HPDE6-E6E7 (cell line): ENCODE measurements around the gene PLPPR1.
A peak's percentile ranks its signal among the peaks of the same experiment; 100 is the strongest.

Experiments used
- DNase-seq: peaks from one replicate; pipeline ENCODE4 v3.0.0; 2011; ENCODE audit warnings: missing footprints; ENCODE audit errors: extremely low spot score

PLPPR1 gene

DNA sequence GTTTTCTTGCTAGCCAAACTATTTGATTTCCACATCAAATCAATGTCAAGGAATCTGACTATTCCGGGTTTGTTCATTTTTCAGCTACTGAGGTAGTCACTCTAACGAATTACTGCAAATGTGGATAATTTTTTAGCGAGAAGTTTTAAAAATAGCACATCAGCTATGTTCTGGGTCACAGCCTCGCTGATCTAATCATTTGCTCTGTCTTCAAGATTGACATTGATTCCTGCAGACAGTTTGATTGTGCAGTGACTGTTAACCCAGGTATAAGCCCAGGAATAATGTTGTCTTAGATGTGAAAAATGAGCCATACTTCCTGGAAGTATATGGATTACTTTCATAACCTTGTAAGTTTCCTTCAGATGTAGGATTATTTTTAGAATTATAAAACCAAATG is 181.1 kb downstream of the PLPPR1 start:
- DNase-seq = no peak

DNA sequence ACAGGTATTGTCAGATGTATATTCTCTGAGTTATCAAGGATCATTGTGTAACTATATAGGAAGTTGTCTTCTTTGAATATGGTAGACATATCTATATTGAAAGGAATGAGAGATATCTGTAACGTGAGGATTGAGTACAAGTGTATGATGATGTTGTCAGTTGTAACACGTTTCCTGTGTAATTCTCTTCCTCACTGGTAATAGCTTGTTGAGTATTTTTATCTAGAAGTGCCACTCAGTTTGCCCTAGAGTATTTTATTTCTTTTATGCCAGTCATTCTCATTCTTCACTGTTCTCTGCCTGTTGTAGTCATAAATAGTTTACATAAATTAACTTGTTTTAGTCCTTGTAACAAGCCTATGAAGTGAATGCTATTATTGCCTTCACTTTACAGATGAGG is 184.1 kb downstream of the PLPPR1 start:
- no peak for DNase-seq

DNA sequence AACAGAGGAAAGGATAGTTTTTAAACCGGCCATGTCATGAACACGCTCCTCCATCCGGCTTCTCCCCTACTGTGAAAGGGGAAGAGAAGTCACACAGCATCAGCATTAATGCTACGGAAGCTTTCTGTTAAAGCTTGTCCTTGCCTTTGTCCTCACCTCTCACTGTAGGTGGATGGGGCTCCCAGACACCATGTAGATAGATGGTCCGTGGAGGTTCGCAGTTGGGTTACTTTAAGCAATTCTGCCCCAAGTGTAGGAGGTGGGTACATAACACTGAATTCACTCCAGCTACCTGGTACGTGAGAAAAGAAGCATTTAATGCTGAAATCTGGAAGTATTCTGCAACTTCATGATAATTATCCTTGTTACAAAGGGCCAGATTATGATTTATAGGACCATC is 190.5 kb downstream of the PLPPR1 start:
- no peak for DNase-seq

DNA sequence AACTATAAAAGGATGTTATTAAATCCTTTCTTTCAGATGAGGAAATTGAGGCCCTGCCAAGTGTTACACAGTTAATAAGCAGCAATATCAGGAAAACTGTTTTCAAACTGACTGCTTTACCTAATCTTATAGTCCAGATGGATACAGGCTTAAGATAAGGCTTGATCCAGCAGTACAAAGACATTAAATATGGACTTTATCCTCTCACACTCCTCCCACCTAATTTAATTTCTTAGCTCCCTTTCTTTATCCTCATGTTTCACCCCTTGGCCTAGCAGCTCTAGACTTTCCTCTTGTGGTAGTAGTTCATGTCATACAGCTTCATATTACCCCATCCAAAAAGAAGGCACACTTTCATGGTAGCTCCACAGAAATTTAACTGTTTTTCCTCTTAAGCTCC is 191.8 kb downstream of the PLPPR1 start:
- DNase-seq = no peak

DNA sequence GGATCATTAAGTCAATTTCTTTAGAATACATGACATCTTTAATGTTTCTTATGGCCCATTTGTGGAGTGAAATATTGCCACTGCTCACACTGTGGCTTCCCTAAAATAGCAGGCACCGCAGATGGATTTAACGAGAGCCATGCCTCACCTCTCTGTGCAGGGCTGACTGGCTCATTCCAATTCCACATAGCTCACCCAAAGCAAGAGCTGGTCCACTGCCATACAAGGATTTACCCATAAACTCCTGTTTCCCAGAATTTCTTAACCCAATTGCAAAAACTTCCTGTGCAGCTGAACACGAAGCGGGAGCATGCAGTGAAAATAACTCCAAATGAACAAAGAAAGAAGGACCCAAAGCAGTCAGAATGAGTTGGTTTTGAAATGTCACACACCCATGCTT is 196.7 kb downstream of the PLPPR1 start:
- DNase-seq = no peak

DNA sequence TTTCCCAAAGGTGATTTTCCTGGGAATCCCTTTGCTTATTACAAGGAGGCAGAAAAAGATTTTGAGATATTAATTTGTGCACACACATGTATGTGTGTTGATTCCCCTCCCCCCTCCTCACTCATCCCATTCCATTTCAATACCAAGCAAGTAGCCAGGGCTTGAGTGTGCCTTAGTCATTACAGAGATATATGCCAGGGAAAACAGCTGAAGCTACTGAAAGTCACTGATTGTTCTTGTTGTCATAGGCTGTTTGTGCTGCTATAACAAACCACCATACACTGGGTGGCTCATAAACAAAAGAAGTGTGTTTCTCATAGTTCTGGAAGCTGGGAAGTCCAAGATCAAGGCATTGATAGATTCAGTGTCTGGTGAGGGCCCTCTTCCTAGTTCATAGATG is 197.6 kb downstream of the PLPPR1 start:
- no peak for DNase-seq

DNA sequence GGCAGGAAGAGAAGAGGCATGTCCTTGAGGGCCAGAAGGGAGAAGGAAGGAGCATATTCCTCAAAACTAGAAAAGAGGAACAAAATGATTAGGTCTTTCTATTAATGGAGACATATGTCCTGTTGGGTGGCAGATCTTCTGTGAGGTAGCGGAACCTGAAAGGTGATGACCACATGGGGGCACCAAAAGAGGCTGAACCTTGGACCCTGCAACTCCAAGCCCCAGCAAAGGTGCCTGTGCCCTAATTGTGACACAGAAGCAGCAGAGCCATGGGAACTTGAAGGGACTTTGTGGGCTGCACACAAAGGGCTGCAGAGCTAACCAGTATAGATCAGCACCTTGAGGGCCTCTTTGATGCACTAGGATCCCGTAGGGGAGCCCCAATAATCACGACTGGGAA is 198.3 kb downstream of the PLPPR1 start:
- DNase-seq = no peak

DNA sequence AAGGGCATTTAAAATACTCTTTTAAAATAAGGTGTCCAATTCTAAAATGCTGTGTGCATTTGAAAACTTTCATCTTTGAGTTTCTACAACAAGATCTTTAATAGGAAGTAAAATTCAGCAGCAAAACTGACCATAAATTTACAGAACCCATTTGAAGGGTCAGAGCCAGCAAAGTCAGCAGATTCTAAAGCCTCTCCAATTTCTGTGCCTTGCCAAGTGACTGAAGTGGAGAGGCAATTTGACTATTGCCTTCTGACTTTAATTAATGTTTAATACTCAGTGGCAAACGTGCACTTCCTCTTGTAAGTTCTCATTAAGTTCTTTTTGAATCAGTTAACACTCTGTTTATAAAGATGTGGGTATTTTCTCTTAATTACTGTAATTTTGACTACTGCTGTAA is 201.1 kb downstream of the PLPPR1 start:
- DNase-seq = no peak

DNA sequence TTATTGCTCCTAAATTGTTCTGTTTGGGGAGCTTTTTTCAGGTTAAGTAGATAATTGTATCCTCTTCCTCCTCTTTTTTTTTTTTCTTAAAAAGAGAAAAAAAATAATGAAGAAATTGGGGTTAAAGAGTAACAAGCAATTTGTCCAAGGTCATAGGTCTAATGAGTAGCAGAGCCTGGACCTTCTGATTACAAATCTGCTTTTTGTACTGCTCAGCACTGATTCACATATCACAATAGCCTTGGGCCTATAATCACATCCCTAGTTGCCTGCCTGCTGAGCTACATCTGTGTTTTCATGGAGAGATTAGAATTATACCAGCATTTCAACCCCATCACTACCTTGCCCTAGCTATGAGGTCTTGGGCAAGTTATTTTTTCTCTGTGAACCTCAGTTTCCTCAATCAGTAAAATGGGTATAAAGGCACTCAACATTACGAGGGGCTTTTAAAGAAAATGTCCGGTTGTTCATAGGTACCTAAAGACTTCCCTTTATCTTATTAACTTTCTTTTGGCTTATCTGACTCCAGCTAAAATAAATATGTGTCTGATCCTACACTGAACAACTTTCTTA is 204.0 kb downstream of the PLPPR1 start:
- DNase-seq = no peak

DNA sequence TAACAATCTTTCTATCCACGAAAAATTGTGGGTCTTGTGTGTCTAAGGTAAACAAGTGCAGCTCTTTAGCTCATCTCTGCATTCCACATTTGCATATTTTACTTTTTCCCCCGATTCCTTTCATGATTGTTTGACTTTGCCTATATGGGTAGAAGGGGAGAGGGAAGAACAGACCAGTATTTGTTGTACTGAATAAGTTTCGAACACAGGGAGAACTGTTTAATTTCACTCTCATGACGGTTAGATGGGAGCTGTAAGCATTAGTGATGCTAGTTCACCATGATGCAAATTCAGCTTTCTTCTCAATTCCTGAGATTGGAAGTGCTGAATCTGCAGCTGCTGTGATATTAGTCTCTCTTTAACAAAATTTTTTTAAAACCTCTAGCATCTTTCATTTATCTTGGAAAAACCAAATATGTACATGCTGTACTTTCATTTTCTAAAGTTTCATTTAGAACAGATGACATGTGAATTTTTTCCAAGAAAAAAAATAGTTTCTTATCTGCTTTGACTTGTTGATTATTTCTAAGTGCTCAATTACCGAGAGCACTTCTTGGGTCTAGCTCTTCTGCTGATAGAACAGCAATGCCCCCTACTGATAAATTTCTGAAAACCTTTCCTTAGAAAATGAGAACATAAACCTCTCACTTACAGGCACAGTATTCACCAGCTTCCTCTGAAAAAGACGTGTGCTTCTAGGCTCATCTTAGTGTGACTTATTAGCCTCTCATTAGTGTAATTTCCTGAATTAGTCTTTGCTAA is 206.8 kb downstream of the PLPPR1 start:
- peak; percentile 2 for DNase-seq

DNA sequence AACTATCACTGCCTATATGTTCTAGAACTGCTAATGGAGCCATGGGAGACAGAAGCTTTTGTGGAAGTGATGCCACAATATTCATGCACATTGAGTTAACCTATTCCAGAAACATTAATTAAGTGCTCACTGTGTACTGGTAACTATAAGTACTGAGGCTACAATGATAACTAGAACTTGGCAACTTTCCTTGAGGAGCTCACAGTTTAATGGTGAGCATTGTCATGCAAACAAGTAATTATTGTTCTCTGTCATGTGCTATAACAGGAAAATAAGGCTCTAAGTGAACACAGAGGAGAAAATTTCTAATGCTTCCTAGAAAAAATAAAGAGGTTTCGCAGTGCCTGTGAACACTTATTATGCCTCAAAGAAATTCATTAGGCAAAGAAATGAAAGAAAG is 214.1 kb downstream of the PLPPR1 start:
- DNase-seq = no peak

DNA sequence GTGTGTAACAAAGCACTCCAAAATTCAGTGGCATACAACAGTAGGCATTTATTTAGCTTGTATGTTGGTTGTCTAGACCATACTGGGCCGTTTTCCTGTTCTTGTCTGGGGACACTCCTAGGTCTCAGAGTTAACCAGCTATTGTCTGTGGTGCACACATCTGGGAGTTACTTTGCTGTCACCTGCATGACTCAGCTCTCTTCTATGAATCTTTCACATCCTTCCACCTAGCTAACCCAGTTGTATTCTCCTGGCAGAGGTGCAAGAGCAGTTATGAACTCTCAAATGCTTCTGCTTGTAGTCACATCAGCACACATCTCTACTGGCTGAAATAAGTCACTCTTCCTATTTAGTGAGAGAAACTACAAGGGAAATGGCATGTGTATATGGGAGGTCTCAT is 218.2 kb downstream of the PLPPR1 start:
- no peak for DNase-seq

DNA sequence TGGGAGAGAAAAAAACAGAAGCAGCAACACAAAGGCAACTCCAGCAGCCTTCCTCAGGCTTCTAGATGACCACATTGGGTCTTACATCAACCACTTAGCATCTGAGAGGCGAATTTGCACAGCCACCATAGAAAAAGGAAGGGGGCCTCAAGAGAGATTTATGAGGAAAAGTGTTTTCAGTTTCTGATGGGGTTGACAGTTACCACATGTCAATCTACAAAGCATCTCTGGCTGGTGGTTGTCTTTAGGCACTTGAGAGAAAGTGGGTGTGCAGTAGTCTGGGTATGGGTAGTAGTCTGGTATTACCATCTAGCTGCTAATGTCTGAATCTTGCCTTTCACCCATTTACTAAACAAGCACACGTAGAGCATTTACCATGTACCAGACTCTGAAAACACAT is 218.8 kb downstream of the PLPPR1 start:
- no peak for DNase-seq

DNA sequence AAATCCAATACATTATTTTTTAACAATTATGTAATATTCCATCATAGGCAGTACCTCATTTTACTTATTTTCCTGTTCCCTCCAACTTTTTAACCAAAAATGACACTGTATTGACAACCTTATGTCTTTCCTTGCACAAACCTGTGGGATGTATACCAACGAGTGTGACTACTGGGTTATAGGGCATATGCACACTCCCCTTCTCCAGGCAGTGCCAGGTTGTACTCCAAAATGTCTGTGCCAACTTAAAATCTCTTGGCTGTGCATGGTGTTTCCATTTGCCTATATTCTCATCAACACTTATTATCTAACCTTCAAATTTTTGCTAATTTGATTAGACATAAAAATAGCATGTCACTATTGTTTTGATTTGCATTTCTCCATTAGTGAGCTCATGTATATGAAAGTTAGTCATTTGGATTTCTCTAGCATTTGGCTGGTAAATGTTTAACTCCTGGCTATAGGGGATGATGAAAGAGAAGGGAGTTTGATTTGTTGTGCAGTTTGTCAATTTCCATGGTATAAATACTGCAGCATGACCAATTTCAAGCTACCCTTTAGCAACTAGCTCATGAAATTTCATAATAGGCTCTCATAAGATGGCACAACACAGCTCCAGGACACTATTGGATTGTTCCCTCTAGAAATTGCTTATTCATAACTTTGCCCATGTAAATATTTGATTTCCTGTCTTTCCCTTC is 226.4 kb downstream of the PLPPR1 start:
- no peak for DNase-seq

DNA sequence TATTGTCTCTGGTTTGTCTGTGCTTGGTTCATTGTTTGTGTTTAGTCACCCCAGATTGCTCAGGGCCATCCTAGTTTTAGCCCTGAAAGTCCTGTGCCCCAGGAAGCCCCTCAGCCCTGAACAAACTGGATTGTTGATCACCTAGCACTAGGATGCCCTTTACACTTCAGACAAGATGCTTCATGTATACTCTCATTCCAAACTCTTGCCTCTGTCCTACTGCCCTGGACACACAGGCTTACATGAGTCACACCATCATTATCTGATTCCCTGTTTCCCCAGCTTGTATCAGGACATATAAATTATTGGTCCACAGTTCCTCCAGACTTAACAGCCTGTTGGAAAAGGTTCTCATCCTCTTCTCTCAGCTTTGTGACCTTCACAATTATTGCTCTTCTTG is 236.2 kb downstream of the PLPPR1 start:
- no peak for DNase-seq

DNA sequence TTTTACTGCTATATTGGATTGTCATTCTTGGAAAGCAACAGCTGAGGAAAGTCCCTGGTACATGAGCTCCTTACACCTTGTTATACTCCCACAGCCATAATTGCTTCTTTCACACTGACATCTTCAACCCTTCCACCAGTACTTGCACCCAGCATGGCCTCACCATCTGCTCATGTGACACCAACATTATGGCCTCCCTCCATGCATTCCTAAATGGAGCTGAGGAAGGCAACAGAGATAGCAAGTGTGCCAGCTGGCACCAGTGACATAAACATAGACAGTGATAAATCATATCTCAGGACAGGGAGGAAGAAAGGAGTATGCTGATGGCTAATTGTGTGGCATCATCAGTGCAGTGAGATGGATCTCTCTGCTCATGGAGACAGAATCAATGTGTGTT is 236.7 kb downstream of the PLPPR1 start:
- no peak for DNase-seq

DNA sequence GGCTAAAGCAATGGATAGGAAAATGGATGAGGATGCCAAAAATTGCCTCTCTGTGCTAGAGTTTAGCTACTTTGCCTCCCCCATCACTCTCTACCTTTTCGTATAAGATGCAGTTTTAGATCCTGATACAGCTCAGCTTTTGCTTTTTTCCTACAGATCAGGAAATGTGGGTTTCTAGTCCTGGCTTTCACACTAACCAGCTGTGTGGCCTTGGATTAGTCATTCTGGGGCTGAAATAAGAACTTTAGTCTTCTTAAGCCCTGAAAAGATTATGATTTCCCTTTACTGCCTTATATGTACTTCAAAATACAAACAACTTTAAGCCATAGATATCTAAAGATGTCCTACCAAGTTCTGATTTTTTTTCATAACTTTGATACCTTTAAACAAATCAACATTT is 239.9 kb downstream of the PLPPR1 start:
- DNase-seq = no peak

DNA sequence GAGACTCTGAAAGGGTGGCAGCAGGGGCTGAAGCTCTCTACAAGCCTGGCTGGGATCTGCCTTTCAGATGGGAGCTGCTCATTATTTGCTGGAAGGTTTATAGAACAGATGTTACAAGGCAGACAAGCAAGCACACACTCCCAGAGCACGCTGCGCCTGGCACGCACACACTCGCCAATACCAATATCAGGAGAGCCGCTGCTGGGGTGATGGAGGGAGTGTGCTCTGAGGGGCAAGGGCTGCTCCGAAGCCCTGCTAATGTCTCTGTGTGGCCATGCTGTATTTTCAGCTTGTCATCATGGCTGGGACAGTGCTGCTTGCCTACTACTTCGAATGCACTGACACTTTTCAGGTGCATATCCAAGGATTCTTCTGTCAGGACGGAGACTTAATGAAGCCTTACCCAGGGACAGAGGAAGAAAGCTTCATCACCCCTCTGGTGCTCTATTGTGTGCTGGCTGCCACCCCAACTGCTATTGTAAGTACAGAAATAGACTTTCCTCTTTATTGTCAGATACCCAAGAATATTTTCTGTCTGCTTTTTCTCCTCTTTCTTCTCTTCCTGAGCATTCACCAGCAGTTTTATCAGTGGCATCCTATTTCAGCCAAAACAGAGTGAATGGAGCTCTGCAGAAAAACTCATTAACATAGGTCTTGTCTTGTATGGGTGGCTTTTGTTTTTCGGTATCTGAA is 241.2 kb downstream of the PLPPR1 start:
- no peak for DNase-seq

DNA sequence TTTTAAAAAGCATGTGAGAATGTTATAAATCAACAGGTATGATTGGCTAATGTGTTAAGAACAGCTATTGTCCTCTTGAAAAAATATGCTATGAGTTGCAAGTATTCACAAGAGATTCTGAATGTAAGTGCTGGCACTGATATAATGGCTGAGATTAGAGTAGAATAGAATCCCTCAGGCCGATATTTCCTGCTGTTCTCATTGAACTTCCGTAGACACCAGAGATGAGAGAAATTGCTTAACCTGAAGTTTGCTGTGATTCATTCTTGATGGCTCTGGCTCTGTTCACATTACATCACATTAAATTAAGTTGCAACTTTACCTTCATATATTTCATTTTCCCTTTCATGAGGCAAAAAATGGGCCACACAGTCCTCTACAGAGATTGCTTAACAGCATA is 241.8 kb downstream of the PLPPR1 start:
- DNase-seq = no peak

DNA sequence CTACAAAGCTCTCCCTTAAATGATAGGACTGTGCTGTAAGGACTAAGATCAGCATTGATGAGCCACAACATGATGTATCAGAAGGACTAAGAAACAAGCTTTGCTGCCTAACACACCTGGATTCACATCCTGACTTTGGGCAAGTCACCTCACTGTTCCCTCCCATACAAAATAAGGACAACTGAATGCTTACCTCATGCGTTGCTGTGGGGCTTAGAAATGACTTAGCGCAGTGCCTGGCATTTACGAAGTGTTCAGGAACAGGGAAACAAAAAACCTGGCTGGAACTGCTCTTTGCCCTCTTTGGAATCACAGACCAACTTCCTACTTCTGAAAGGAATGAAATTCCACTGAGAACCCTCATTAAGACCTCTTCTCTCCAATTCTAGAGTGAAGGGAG is 242.6 kb downstream of the PLPPR1 start:
- no peak for DNase-seq

DNA sequence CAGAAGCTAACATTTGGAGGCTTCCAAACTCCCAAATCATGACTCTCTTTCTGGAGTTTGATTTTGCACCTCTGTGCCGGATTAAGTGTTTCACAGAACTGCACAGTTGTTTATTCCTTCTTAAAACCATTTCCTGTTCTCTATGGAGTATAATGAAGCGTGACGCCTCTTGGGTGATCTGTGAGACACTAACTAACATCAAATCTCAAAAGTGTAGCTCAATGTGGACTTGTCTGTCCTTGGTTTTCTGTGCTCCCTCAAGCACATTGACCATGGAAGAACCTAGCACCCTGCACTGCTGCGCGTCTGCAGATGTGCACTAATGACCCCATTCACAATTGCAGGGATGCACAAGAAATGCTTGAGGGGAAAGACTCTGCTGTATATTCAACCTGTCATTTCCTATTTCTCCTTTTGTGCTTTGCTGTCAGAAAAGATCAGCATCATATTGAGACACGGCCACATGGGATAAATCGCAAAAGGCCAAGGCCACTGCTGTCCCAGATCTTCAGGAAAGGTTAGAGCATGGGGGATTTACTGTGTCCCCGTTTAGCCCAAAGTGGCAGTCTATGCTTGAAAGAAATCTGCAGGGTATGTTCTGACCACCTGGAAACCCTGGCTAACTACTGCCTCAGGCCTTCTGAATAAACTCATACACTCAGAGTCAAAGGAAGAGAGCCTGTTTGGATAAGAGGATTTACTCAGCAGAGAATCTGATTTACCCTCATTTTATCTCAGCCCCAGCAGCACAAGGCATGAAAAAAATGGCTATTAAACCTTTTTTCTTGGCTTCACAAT is 246.6 kb downstream of the PLPPR1 start:
- no peak for DNase-seq

DNA sequence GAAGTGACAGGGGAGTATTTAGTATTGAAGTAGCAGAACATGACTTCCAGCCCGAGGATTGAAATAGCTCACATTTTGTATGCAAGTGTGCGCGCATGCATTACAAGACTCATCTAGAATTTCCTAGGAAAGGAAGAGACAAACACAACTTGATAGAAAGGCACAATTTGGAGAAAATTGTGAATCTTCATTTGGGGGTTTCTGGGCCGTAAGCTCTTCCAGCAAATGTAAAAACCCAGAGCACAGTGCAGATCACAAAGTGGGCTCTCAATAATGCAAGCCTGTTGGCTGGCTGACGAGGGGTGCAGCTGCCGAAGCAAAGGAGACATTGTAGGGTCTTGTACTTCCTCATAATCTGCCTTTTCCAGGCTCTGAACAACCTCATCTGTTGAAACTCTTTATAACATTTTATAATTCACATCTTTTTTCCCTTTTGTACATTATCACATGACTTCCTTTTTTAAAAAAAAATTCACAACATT is 247.3 kb downstream of the PLPPR1 start:
- no peak for DNase-seq
